Eye (tissue), 1 donor: Measurements from ENCODE around the gene HDAC7.

Experiments
- DNase-seq: peaks from one replicate; pipeline ENCODE4 v3.0.0-alpha.2; 2015

Gene HDAC7

DNA sequence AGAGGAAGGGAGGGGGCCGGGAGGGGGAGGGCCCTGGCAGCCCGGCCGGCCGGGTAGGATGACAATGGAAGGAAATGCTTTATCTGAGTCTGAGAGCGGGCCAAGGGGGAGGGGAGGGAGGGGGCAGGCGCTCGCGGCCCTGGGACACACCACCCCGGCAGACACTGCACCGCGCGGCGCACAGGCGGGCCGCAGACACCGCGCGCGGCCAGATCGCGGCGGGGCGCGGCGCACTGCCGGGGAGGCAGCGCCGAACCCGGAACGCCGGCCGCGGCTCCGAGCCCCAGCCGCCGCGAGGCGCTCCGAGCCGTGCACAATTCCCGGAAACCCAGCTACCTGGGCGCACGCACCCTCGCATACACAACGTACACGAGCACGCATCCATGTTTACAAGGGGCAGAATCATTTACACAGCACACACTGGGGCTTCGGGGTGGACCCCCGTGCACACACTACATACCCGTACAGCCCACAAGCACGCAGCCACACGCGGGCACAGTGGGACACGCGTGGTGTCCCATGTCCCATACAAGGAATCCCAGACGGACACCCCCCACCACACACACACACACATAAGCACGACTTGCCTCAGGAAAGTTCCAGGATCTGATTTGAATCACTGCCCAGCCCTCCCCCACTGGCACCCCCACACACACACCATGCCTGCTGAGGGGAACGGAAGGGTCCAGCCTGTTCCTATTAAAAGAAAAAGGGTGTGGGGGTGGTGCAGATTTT, at the start of gene HDAC7:
Gene HDAC7, minus strand, starts transcription at position 8 of the 735 bp plus-strand sequence. CDS start 118 bp downstream, outside the sequence.
- DNase-seq = peak; percentile 89

DNA sequence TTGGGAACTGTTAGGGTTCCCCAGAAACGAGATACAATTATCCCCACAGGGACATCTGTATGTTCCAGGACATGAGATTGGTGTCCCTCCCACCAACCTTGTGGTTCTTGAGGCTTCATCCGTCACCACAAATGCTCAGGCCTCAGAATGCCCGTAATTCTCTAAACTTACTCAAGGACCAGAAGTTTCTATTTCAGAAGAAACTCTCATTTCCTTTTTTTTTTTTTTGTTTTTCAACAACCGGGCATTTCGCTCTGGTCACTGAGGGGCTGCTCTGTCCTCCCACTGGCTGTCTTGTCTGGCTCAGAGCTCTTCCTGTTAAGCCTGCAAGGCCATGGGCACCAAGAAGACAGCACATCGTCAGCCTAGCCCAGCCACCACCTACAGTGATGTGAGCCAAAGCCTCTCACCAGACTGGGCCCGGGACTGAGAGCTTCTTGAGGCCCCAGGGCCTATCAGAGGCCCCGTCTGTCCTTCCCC, 48.9 kb upstream of the HDAC7 start:
- no peak for DNase-seq

DNA sequence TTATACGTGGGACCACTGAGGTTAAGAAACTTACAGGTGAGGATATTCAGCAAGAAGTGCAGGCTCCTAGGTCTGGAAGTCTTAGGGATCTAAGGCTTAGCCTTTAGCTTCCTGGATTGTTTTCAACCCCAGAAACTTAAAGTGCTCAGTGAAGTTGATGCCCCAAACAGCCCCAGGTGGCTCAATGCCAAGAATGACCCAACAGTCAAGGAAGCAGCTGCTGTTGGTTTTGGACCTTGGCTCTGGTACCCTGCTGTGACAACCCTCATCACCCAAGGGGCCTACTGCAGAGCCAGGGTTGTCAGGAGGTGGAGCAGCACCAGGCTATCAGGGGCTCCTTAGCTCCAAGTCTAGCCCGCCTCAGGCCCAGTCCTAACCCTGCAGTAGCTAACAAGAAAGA, 48.3 kb upstream of the HDAC7 start:
- no peak for DNase-seq

DNA sequence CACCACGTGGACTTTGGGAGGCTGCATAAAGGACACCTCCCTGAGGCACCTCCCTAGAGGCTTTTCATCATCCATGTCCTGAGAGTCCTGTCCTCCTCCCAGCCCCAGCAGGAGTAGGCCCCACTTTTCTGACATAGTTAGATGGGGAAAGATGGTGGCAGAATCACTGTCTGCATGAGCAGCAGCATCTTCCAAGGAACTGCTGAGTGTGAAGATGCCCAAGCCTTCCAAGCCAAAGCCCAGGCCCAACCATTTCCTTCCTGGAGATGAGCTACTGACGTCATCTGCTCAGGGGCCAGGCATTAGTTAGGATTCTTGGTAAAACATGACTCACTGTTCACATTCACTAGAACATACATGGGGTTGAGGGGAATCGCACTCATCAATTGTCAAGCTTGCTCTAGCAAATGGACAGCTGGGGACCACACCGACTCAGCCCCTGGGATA, 47.8 kb upstream of the HDAC7 start:
- no peak for DNase-seq

DNA sequence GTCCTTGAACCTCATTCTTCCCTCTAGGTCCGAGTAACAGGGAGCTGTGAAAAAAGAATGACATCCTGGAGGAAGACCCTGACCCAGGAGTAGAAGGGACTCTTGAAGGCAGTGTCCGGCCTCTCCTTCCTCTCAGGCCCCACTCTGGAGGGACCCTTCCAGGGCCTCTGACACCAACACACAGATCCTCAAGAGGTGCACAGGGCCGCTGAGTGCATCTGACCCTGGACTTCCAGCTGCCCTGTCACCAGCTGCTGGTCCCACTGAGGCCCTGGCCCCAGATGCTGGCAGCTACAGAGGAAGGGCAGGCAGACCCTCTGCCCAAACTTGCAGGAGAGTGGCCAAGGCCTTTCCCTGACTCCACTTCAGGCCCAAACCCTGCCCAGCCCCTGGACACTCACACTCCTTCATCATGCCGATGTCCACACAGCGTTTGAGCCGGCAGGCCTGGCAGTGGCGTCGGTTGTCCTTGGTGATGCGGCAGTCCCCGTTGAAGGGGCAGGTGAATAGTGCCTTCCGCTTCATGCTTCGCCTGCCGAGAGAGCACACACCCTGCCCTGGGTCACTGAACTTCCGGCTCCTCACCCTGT, 45.0 kb upstream of the HDAC7 start:
- DNase-seq = no peak

DNA sequence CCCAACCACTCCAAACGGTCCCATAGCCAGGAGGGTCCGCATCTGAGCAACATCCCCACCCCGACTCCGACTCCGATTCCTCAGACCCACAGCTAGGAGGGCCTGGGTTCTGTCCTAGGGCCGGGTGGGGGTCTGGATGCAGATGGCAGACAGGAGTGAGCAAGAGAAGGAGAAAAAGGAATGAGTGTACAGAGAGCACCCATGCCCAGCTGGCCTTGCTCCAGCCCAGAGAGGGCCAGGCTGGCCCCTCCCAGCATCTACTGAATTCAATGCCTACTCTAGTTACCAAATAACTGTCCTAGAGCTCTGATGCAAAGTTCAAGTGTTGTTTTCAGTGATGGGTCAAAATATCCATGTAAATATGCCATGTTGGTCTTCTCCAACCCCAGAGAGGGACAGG, 44.3 kb upstream of the HDAC7 start:
- no peak for DNase-seq

DNA sequence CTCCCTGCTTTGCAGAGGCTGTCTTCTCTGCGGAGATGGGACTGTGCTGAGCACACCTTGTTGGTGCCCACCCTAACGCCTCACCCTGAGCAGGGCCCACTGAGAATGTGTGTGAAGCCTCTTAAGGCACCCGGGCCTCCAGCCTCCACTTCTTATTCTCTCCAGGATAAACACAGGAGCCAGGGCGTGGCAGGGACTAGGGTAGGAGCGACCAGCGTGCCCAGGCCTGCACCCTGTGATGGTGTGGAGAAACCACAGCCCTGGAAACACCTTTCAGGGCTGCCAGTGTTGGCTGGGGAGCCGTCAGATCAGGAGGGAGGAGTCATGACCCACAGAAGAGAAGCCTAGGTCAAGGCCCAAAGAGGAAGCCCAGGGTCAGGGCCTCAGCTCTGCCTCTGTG, 43.8 kb upstream of the HDAC7 start:
- DNase-seq = no peak

DNA sequence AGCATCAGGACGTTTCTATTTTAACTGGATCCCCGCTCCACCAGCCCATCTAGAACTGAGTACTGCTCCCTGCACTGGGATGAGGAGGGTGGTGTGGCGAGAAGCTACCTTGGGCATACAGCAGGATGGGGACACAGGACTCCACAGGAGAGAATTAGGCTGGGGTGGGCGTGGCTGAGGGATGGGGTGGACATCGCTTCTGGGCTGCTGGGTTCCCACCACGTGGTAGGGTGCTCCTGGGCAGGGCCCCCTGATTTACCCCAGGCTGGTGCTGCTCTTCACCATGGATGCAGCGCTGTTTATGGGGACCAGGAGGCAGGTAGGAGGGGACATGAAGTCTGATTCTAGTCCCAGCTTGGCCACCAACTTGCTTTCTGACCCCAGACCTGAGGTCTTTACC, 43.2 kb upstream of the HDAC7 start:
- no peak for DNase-seq

DNA sequence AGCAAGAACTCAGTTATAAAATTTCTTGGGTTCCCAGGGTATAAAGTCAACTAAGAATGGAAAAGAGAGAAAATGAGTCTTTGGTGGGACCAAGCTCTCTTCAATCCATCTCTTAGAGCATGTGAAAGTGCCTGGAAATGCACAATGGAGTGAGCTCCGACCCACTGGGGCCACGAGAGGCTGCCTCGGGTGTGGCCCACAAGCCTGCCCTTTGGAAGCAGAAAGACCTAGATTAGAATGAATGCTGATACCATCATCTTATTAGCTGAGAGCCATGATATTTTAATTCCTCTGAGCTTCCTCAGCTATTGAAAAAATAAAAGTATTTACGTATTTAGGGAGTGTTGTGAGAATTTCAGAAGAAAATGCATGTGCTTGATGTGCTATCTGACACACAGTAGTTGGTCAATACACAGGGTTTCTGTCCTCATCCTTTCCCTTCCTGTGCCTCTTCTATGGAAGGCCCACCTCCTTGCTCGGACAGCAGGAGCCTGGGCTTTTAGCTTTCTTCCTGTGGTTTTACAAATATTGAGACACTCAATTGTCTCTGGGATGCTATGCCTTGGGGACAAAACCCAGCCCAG, 42.6 kb upstream of the HDAC7 start:
- DNase-seq = no peak

DNA sequence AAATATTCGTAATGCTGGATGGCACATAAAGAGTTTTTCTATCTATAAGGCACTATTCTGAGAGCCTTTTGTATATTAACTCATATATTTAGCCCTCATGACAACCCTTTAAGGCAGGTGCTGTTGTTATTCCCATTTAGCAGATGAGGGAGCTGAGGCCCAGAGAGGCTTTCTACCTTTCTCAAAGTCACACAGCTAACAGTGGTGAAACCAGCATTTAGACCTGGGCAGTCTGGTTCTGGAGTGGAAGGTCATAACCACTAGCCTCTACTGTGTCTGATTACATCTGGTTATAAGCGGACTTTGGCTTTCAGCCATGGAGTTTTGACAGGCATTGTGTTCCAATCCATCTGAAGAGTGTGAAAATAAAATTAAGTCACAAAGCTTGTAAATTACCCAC, 41.2 kb upstream of the HDAC7 start:
- DNase-seq = no peak

DNA sequence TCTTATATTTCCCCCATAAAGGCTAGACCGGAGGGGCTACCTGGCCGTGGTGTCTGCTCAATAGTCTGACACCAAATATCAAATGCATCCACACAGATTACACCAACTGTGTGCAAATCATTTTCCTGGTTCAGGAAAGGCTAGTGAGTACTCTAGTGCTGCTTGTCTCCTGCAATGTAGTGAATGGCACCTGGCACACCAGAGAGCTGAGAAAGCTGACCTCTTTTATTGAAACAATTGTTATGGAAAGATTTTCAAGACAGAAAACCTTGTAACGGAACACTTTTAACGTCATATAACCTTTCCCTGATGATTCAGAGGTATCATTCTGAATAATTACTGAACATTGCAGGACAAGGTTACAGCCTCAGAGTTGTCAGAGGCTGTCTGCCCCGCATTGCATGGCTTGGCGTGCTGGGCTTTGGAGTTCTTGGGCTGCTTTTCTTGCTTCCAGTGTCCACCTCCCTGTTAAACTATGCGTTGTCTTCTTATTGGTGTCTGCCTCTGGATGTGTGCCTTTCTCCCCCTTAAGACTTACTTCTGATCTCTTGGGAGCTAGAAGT, 40.7 kb upstream of the HDAC7 start:
- no peak for DNase-seq

DNA sequence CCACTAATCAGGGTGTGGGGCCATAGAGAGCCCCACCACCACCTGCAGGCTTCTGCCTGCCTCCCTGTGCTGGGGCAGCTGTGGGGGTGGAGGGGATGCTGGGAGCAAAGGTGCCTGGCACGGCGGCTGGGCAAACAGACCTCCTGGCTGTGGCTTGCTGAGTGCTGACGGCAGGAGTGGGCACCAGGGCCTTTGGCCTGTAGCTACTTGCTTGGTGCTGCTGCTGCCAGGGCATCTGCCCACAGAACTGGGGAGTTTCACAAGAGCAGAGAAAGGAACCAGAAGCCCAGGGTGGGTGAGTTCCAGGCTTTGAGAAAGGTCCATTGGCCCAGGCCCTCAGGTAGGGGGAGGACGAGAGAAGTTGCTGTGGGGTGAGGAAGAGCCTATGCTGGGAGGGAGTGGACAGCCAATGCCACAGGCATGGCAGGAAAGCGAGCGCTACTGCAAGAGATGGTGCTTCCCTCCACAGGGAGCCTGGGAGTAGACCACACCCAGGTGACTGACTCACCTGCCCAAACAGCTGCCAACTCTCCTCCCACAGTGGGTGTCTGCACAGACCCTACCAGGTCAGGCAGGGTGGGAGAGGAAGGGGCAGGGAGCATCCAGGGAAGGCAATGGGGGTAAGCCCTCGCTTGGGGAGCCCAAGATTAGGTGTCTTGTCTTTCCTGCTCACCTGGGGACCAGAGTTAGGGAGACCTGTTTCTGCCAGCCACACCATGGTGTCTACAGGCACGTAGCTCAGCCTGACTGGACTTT, 39.0 kb upstream of the HDAC7 start:
- no peak for DNase-seq

DNA sequence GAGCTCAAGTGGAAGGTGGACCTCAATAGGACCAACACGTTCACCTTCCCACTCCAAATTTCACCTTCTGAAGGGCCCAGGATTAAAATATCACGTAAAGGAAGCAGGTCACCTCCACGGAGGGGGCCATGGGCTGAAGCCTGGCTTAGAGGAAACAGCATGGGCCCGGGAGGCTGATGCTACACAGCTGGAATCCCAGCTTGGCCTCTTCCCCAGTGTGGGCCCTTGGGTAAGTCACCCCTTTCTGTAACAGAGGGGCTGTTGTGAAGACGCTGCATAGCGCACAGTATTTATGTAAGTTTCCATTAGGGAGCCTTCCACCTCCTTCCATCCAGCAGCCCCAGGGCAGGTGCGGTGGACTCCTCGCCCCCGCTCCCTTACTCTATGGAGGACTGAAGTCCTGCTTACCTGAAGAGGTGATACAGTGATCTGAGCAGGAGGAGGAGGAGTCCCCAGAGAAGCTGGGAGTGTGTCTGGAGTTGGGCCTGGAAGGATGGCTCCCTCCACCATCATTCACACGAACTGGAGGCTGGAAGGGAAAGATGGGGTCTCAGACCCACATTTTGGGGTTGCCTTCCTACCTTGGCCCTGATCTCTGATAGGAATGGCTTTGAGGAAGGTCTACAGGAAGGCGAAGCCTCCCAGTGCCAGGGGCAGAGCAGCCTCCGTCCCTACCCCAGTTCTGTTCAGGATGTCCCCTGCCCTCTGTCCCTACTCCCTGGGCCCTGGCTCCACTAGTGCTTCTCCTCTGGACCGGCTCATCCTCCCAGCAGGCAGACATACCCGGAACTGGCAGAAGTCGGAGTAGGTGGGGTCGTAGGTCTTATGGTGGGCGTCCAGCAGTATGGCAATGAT, 37.2 kb upstream of the HDAC7 start:
- DNase-seq = no peak

DNA sequence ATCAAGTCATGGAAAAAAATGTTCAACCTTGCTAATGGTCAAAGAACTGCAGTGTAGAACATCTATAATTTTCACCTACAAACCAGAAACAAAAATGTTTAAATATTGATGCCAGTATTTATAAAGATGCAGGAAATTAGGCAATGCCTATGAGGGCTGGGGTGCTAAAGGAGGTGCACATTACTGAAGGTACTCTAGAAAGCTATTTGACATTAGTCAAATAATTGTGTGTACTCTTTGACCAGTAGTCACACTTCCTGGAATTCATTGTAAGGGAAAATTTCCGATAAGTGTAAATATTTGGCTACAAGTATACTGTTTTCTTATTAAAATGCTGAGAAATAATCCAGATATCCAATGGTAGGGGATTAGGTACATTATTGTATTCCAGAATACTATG, 36.4 kb upstream of the HDAC7 start:
- no peak for DNase-seq

DNA sequence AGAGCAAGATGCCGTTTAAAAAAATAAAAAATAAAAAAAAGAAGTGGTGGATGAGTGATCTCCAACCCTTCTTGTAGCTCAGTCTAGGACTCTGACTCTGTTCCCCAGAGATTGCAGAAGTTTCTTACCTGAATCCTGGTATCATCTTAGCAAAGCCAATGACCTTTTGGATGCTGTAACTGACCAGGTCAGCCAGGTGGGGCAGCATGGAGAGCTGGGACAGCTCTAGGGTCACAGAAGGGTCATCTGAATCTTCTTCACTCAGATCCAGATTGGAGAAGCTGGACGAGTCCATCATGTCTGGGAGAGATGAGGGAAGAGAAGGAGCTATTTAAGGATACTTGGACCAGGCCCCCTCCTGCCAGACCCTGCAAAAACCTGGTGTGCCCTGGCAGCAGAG, 35.8 kb upstream of the HDAC7 start:
- no peak for DNase-seq

DNA sequence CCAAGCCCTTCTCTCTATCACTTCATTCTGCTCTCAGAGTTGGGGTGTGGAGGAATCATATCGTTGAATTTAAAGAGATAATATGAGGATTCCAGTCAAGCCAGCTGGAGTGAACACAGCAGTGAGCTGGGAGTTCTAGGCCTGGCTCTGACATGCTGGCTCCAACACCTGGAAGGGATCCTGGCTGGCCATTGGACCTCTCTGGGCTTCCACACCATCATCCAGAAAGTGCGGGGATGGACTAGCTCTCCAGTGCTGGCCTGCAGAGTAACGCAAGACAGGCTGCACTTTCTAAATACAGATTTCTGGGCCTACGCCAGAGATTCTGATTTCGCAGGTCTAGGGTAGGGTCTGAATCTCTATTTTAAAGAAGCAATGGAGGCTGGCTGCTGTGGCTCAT, 34.8 kb upstream of the HDAC7 start:
- DNase-seq = no peak

DNA sequence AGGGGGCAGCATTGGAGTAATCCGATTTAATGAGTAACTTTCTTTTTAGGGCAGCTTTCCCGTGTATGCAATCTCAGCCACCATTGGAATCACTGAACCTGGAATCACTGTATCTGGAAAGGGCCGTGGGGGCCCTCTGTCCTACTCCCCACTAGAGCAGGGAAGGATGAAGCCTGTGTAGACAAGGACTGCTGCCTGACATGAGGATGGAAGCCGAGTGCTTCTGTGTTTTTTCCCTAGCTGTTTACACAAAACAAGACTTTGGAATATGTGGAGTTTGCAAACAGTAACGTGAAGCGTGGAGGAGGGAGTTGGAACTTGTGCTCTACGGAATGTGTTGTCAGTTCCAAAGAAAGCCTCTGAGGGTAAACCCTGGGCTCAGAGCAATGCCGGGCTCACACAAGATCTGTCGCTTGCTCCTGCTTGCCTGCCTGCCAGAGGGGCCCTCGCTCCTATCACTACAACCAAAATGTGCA, 32.4 kb upstream of the HDAC7 start:
- DNase-seq = no peak

DNA sequence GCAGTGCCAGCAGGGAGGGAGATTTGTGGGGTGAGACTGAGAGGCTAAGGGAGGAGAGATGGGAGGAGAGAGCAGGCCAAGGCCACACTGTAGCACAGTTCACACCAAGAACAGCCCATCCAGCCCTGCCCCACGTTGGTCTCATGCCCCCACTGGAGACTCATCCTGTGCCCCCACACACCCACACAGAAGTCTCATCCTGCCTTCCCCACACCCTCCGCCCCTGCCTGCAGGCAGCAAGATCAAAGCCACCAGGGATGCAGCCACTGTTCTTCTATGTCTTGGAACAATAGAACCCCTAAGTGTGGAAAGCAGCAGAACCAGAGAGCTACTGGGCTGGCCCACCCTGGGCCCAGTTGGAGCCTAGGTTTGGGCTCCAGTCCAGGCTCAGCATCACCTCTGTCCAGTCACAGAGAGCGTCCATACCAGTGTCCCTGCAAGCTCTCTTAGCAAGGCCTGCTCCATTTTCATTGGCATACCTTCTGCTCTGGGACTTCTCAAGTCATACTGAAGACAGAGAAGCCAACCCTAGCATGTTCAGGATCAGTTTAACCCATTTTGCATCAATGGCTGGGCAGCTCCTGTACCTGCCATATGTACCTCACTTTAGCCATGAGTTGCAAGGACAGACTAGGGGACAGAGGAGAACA, 31.7 kb upstream of the HDAC7 start:
- no peak for DNase-seq

DNA sequence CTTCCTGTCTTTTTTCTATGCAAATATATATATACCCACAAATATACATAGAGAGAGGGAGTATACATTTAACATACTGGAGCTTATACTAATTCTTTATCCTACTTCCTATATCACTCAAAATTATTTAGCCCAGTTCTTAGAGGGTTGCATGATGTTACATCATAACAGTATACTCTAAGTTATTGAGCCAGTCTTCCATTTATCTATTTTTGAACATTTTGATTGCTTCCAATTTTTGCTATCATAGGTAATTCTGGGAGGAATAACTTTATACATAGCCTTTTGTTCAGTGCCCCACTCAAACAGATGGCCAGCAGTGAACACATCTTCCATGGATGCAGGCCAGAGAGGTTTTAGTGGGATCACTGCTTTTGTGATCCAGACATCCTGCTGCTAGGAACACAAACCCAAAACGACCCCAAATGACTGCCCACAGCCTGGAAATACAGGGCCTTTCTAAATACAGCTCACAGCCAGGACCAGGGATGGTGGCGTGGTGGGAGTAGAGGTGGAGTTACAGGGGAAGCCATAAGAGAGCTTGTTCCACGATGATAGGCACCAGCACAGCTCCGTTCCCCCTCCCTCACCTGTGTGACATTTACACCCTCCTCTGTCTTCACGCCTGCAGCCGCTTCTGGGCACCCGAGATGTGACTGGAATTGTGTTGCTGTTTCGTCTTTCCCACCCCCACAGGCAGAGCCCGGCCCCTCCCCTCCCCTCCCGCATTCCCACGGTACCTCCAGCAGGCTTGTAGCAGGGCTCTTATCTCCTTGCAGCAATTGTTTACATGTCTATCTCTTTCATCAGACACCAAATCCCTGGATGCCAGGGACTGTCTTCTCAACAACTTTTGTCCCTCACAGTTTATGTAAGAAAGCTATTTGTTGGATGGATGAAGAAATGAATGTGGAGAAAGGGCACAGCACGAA, 30.7 kb upstream of the HDAC7 start:
- DNase-seq = no peak

DNA sequence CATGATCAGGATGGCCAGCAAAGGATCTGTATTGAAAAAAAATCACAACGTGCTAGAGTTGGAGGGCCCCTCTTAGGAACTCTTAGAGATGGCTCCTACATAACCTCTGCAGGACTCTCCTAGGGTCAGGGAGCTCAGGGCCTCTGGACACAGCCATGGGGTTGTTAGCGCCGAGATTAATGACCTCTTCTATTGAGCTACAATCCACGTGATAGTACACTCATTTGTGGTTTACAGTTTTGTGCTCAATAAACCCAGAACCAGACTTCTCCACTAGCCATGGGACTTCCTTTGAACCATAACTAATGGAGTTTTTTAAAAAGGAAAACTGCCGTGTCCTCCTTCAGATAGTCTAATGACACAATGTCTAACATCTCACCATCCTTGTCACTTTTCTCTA, 29.6 kb upstream of the HDAC7 start:
- no peak for DNase-seq
